Measurements from ENCODE around the gene MIF4GD. TPM values are rescaled to one million over a fixed set of nuclear protein-coding genes. Genes with fewer than 3 reads are reported as not detected.

MIF4GD gene
- total RNA-seq, 1 donor from 2014 or later, result 11.5 TPM

- Mint-ChIP-seq H3K4me1 (no peaks in the 10 kb centered on the region), H3K4me3 (no peak overlapping the region), H3K9me3 (no peaks in the 10 kb centered on the region), H3K27ac (no peak overlapping the region), H3K27me3 (ENCODE audit: low read depth) (no peaks in the 10 kb centered on the region), H3K36me3 (peaks cover 16% of the 10 kb centered on the region)
- TF ChIP-seq CTCF (IDR thresholded peaks at IDR 0.05; ENCODE audit: unreplicated experiment), result no peak
- no peak for DNase-seq (ENCODE audit: low spot score in 2 of 2, unreplicated experiment in 2 of 2)
Observed at GRCh38 chr17:75246404-75246803, 24.6 kb downstream of the MIF4GD start.

GRCh38 chr17:75245011-75245410 is 26.0 kb downstream of the MIF4GD start:
- Mint-ChIP-seq H3K27me3 (ENCODE audit: low read depth) (no peaks in the 10 kb centered on the region), H3K9me3 (no peaks in the 10 kb centered on the region), H3K36me3 (peaks cover 20% of the 10 kb centered on the region), H3K27ac (no peak overlapping the region), H3K4me3 (no peak overlapping the region), H3K4me1 (no peaks in the 10 kb centered on the region)
- TF ChIP-seq CTCF (IDR thresholded peaks at IDR 0.05; ENCODE audit: unreplicated experiment), result no peak
- no peak for DNase-seq (ENCODE audit: low spot score in 2 of 2, unreplicated experiment in 2 of 2)

- Mint-ChIP-seq H3K36me3 (peaks cover 20% of the 10 kb centered on the region), H3K27me3 (ENCODE audit: low read depth) (no peaks in the 10 kb centered on the region), H3K4me3 (no peak overlapping the region), H3K4me1 (no peaks in the 10 kb centered on the region), H3K9me3 (no peaks in the 10 kb centered on the region), H3K27ac (no peak overlapping the region)
- TF ChIP-seq CTCF (IDR thresholded peaks at IDR 0.05; ENCODE audit: unreplicated experiment), result no peak
- DNase-seq (ENCODE audit: low spot score in 2 of 2, unreplicated experiment in 2 of 2), result no peak
Observed at GRCh38 chr17:75244133-75244866, 26.7 kb downstream of the MIF4GD start.

- H3K36me3 Mint-ChIP-seq, result peaks cover 24% of the 10 kb centered on the region
Observed at GRCh38 chr17:75242461-75243042, 28.5 kb downstream of the MIF4GD start.

GRCh38 chr17:75241996-75242460 is 29.0 kb downstream of the MIF4GD start:
- H3K27ac Mint-ChIP-seq, result no peak overlapping the region
- no peaks in the 10 kb centered on the region for H3K9me3 Mint-ChIP-seq
- no peaks in the 10 kb centered on the region for H3K27me3 Mint-ChIP-seq (ENCODE audit: low read depth)
- DNase-seq (ENCODE audit: low spot score in 2 of 2, unreplicated experiment in 2 of 2), result no peak
- peaks cover 22% of the 10 kb centered on the region for H3K36me3 Mint-ChIP-seq
- H3K4me1 Mint-ChIP-seq, result no peaks in the 10 kb centered on the region
- no peak overlapping the region for H3K4me3 Mint-ChIP-seq
- TF ChIP-seq CTCF (IDR thresholded peaks at IDR 0.05; ENCODE audit: unreplicated experiment), result no peak

More at GRCh38 chr17:75242461-75243042, 28.5 kb downstream of the MIF4GD start:
- TF ChIP-seq CTCF (IDR thresholded peaks at IDR 0.05; ENCODE audit: unreplicated experiment), result no peak
- Mint-ChIP-seq H3K27me3 (ENCODE audit: low read depth) (no peaks in the 10 kb centered on the region), H3K9me3 (no peaks in the 10 kb centered on the region), H3K4me3 (no peak overlapping the region), H3K4me1 (no peaks in the 10 kb centered on the region), H3K27ac (no peak overlapping the region)
- DNase-seq (ENCODE audit: low spot score in 2 of 2, unreplicated experiment in 2 of 2), result no peak

Measured in mesothelial cell of epicardium (in vitro differentiated cells).